Measurements from ENCODE around the gene TSC2. TPM values are rescaled to one million over a fixed set of nuclear protein-coding genes. Genes with fewer than 3 reads are reported as not detected.

TSC2 gene
- total RNA-seq, 4 donors from 2014 or later, result 101 to 148 (median 109) TPM

GRCh38 chr16:2013527-2013926 is 34.3 kb upstream of the TSC2 start:
- TF ChIP-seq CTCF (IDR thresholded peaks at IDR 0.05), result no peak
- no peak for TF ChIP-seq POLR2A (IDR thresholded peaks at IDR 0.05)
- Histone ChIP-seq H3K27me3 (no peaks in the 10 kb centered on the region), H3K4me1 (peaks cover 10 to 11% of the 10 kb centered on the region in 2 donors), H3K27ac (no peak overlapping the region), H3K4me3 (replicated peaks in 1 of 3) (no peak overlapping the region), H3K9me3 (no peaks in the 10 kb centered on the region), H3K36me3 (no peaks in the 10 kb centered on the region)
- 91% methylated on average over 13 to 15 of the region's 15 CpGs for WGBS, 2 donors
- no peak for DNase-seq
- intact Hi-C loops (cut with DNase I), result no loop called here

- WGBS, 2 donors, result 82 to 83% methylated on average over 20 to 23 of the region's 24 CpGs
- peaks cover 4% of the 10 kb centered on the region for H3K27me3 ChIP-seq
- TF ChIP-seq CTCF (IDR thresholded peaks at IDR 0.05), result no peak
- no peak for TF ChIP-seq POLR2A (IDR thresholded peaks at IDR 0.05)
- DNase-seq, result no peak
- no peaks in the 10 kb centered on the region for H3K36me3 ChIP-seq
- H3K9me3 ChIP-seq, result no peaks in the 10 kb centered on the region
- H3K4me3 ChIP-seq (replicated peaks in 1 of 3), result no peak overlapping the region
- H3K4me1 ChIP-seq, result peaks cover 3 to 13% of the 10 kb centered on the region in 2 donors
- intact Hi-C loops (cut with DNase I), result no loop called here
- no peak overlapping the region for H3K27ac ChIP-seq
Measured at GRCh38 chr16:2015117-2015946, 32.5 kb upstream of the TSC2 start.

- H3K4me3 ChIP-seq (replicated peaks in 1 of 3), result no peak overlapping the region
- no peak overlapping the region for H3K27ac ChIP-seq
- no peak for DNase-seq
- no peaks in the 10 kb centered on the region for H3K36me3 ChIP-seq
- TF ChIP-seq POLR2A (IDR thresholded peaks at IDR 0.05) (no peak), CTCF (IDR thresholded peaks at IDR 0.05) (no peak)
- intact Hi-C loops (cut with DNase I), result no loop called here
- peaks cover 7% of the 10 kb centered on the region for H3K27me3 ChIP-seq
- 85 to 88% methylated on average over 7 of the region's 7 CpGs for WGBS, 2 donors
- no peaks in the 10 kb centered on the region for H3K9me3 ChIP-seq
- H3K4me1 ChIP-seq, result peaks cover 0 to 16% of the 10 kb centered on the region in 2 donors
Measured at GRCh38 chr16:2015947-2016208, 31.9 kb upstream of the TSC2 start.

GRCh38 chr16:2016407-2016922 is 31.3 kb upstream of the TSC2 start:
- Histone ChIP-seq H3K4me1 (peaks cover 0 to 16% of the 10 kb centered on the region in 2 donors), H3K27ac (no peak overlapping the region), H3K36me3 (no peaks in the 10 kb centered on the region), H3K4me3 (replicated peaks in 1 of 3) (no peak overlapping the region), H3K27me3 (peaks cover 7% of the 10 kb centered on the region), H3K9me3 (no peaks in the 10 kb centered on the region)
- intact Hi-C loops (cut with DNase I), result no loop called here
- WGBS, 2 donors, result 38 to 51% methylated on average over 7 to 10 of the region's 13 CpGs
- TF ChIP-seq POLR2A (IDR thresholded peaks at IDR 0.05) (no peak), CTCF (IDR thresholded peaks at IDR 0.05) (peak in 1 of 6 experiments; percentile 13)
- no peak for DNase-seq

GRCh38 chr16:2019518-2019920 is 28.3 kb upstream of the TSC2 start, which contains the start of gene NPW:
Gene NPW, plus strand, starts transcription at chr16:2019785.
- Histone ChIP-seq H3K27me3 (peaks cover 7% of the 10 kb centered on the region), H3K36me3 (no peaks in the 10 kb centered on the region), H3K9me3 (no peaks in the 10 kb centered on the region), H3K4me3 (replicated peaks in 1 of 3) (no peak within 1 kb of the TSS), H3K4me1 (peaks cover 6 to 29% of the 10 kb centered on the region in 2 donors), H3K27ac (no peak within 1 kb of the TSS)
- WGBS, 2 donors, result 2 to 4% methylated on average over 5 to 11 of the region's 33 CpGs
- TF ChIP-seq POLR2A (IDR thresholded peaks at IDR 0.05), result no peak
- TF ChIP-seq CTCF (IDR thresholded peaks at IDR 0.05), result no peak
- intact Hi-C loops (cut with DNase I), result no loop called here
- DNase-seq, result peak; percentile 29 to 63
